Fibroblast of villous mesenchyme (primary cell): ENCODE data around the gene PKP3. TPM values are rescaled to one million over a fixed set of nuclear protein-coding genes. Genes with fewer than 3 reads are reported as not detected.
"Not testable (repeated sequence)": the region's sequence is repeated elsewhere in the genome, so short reads cannot be mapped to it uniquely, and the experiment has no call there.

Experiments
- DNase-seq: peaks from one replicate; pipeline ENCODE4 v3.0.0-alpha.2; 2010; ENCODE audit warnings: low read depth
- H3K4me3 ChIP-seq: 2 replicates; pipeline ENCODE4 v1.5.1; 2011; ENCODE audit warnings: low read depth, mild to moderate bottlenecking, low read length
- CTCF ChIP-seq: IDR thresholded peaks from 2 replicates; pipeline ENCODE4 v1.5.1; 2012; ENCODE audit warnings: low read depth, mild to moderate bottlenecking, low read length; ENCODE audit not compliant: insufficient read depth
- total RNA-seq: library from RNA; depleted of rRNA; stranded (reverse); fragments of >200 nt; gene quantifications from 2 replicates; pipeline ENCODE4 v1.2.3, GENCODE V29; 2012

Gene PKP3
- total RNA-seq, result 2.2 and 2.6 TPM in 2 replicates

- DNase-seq, result peak; percentile 53
- TF ChIP-seq CTCF, result no peak
Measured at GRCh38 chr11:394034-394857, at the start of gene PKP3. PKP3 (plus strand) TSS chr11:394209; CDS start chr11:394293, 84 bp downstream.

GRCh38 chr11:344836-345578 lies 49.0 kb upstream of the PKP3 start:
- no peak for DNase-seq
- no peak overlapping the region for H3K4me3 ChIP-seq
- no peak for TF ChIP-seq CTCF

More at GRCh38 chr11:394034-394857, at the start of gene PKP3:
- no peak within 1 kb of the TSS for H3K4me3 ChIP-seq

- no peak overlapping the region for H3K4me3 ChIP-seq
- DNase-seq, result no peak
- TF ChIP-seq CTCF, result no peak
Measured at GRCh38 chr11:346529-346928, 47.5 kb upstream of the PKP3 start.

GRCh38 chr11:349270-349954 lies 44.6 kb upstream of the PKP3 start:
- not testable (repeated sequence) for DNase-seq, H3K4me3 ChIP-seq

- not testable (repeated sequence) for DNase-seq, H3K4me3 ChIP-seq
Measured at GRCh38 chr11:350033-350722, 43.8 kb upstream of the PKP3 start.

- no peak for TF ChIP-seq CTCF
- peak; percentile 91 for DNase-seq
- no peak overlapping the region for H3K4me3 ChIP-seq
Measured at GRCh38 chr11:350723-351255, 43.2 kb upstream of the PKP3 start.

- no peak overlapping the region for H3K4me3 ChIP-seq
- DNase-seq, result no peak
- TF ChIP-seq CTCF, result no peak
Measured at GRCh38 chr11:351411-351810, 42.6 kb upstream of the PKP3 start.
